HCT116 (cell line): ENCODE measurements around the gene APOD. TPM values are rescaled to one million over a fixed set of nuclear protein-coding genes. Genes with fewer than 3 reads are reported as not detected.

Source experiments
- ATAC-seq: fragments of 200-7000 bp; cut with Tn5 transposase; 2 replicates; pipeline ENCODE4 v1.9.1; 2020; ENCODE audit warnings: mild to moderate bottlenecking, moderate library complexity
- BruUV-seq: library from RNA; stranded (reverse); fragments of 400-500 nt; replicated peaks from 2 replicates; lab custom pipeline; 2021; lab: Mats Ljungman, UMichigan
- CTCF ChIA-PET: fragments of 300-600 bp; sonication (Branson Sonifier 250); formaldehyde crosslinking; loops from one replicate; lab custom pipeline; 2021; ENCODE audit warnings: antibody characterized with exemption; lab: Charles Lee
- POLR2A ChIA-PET: fragments of 300-600, 350-600 bp; sonication (Branson Sonifier 250); formaldehyde crosslinking; loops from one replicate; lab custom pipeline; 2021; ENCODE audit warnings: antibody characterized with exemption; lab: Charles Lee
- RAD21 ChIA-PET, 2 experiments: fragments of 300-600 bp; sonication (Branson Sonifier 250); formaldehyde crosslinking; loops; one replicate each; lab custom pipeline; 2023; ENCODE audit warnings: low total read pairs in 2 of 2; ENCODE audit not compliant: uncharacterized antibody in 2 of 2, unreplicated experiment in 2 of 2, low non-redundant PET in 1 of 2; lab: Charles Lee
- DNase-seq: peaks from one replicate; pipeline ENCODE4 v3.0.0-alpha.2; 2010; ENCODE audit warnings: low read depth, low spot score
- H2AFZ ChIP-seq: fragments of 200-600 bp; shearing (Covaris generic), sonication (generic); 2 replicates; pipeline ENCODE4 v1.6.1; 2017; ENCODE audit warnings: low read depth, mixed run types, mixed read lengths, antibody characterized with exemption, low read length; ENCODE audit not compliant: poor library complexity, severe bottlenecking
- H3K27ac ChIP-seq: 2 replicates; pipeline ENCODE4 v1.5.1; 2012; ENCODE audit warnings: low read depth, low read length
- H3K27me3 ChIP-seq: fragments of 200-600 bp; sonication (generic); 2 replicates; pipeline ENCODE4 v1.6.1; 2016; ENCODE audit warnings: mixed run types, low read length, mixed read lengths; ENCODE audit not compliant: insufficient read depth
- H3K36me3 ChIP-seq, 2 experiments: fragments of 200-500 bp in 1 of 2; fragments of 200-600 bp in 1 of 2; sonication (Bioruptor generic) in 1 of 2; sonication (generic) in 1 of 2; 2 replicates each; pipeline versions ENCODE4 v1.5.1 to v1.6.1; 2014 to 2016; ENCODE audit warnings: low read length in 2 of 2, inconsistent platforms in 1 of 2, mixed read lengths in 1 of 2, mixed run types in 1 of 2; ENCODE audit not compliant: insufficient read depth in 2 of 2, control insufficient read depth in 1 of 2
- H3K4me1 ChIP-seq, 2 experiments: fragments of 200-600 bp in 1 of 2; sonication (generic) in 1 of 2; 2 replicates each; pipeline versions ENCODE4 v1.5.1 to v1.6.1; 2012 to 2017; ENCODE audit warnings: low read length in 2 of 2, inconsistent platforms in 1 of 2, mild to moderate bottlenecking in 1 of 2, mixed read lengths in 1 of 2, mixed run types in 1 of 2, moderate library complexity in 1 of 2; ENCODE audit not compliant: insufficient read depth in 2 of 2, control insufficient read depth in 1 of 2
- H3K4me2 ChIP-seq: fragments of 200-600 bp; sonication (generic); 2 replicates; pipeline ENCODE4 v1.6.1; 2017; ENCODE audit warnings: mixed run types, low read length, mixed read lengths
- H3K4me3 ChIP-seq, 2 experiments: fragments of 200-600 bp in 1 of 2; sonication (generic) in 1 of 2; replicated peaks in 1 of 2; 2 replicates each; pipeline ENCODE4 v1.5.1; 2011 to 2016; ENCODE audit warnings: low read length in 2 of 2, control low read depth in 1 of 2, low read depth in 1 of 2, mild to moderate bottlenecking in 1 of 2, mixed read lengths in 1 of 2, mixed run types in 1 of 2
- H3K79me2 ChIP-seq: fragments of 200-600 bp; sonication (generic); 2 replicates; pipeline ENCODE4 v1.6.1; 2017; ENCODE audit warnings: mild to moderate bottlenecking, mixed run types, low read length, moderate library complexity, mixed read lengths; ENCODE audit not compliant: insufficient read depth
- H3K9ac ChIP-seq: fragments of 200-600 bp; sonication (generic); 2 replicates; pipeline ENCODE4 v1.6.1; 2016; ENCODE audit warnings: low read length, mixed read lengths
- H3K9me2 ChIP-seq: fragments of 200-600 bp; sonication (generic), shearing (Covaris generic); 2 replicates; pipeline ENCODE4 v1.6.1; 2017; ENCODE audit warnings: mixed run types, mild to moderate bottlenecking, moderate library complexity; ENCODE audit not compliant: insufficient read depth
- H3K9me3 ChIP-seq, 2 experiments: fragments of 200-500 bp in 1 of 2; fragments of 200-600 bp in 1 of 2; sonication (Bioruptor generic) in 1 of 2; sonication (generic) in 1 of 2; 2 replicates each; pipeline ENCODE4 v1.6.1; 2014 to 2017; ENCODE audit warnings: low read length in 2 of 2, mixed read lengths in 2 of 2, inconsistent platforms in 1 of 2, low read depth in 1 of 2, mild to moderate bottlenecking in 1 of 2, mixed run types in 1 of 2, moderate library complexity in 1 of 2; ENCODE audit not compliant: control insufficient read depth in 1 of 2, insufficient read depth in 1 of 2
- H4K20me1 ChIP-seq: fragments of 200-600 bp; sonication (generic), shearing (Covaris generic); 2 replicates; pipeline ENCODE4 v1.6.1; 2017; ENCODE audit warnings: mixed run types, mild to moderate bottlenecking, moderate library complexity; ENCODE audit not compliant: insufficient read depth
- EGR1 ChIP-seq: IDR thresholded peaks from 2 replicates; pipeline ENCODE4 v1.6.1; 2012; ENCODE audit warnings: low read depth
- ELF1 ChIP-seq: IDR thresholded peaks from 2 replicates; pipeline ENCODE4 v1.6.1; 2012; ENCODE audit warnings: low read depth, borderline replicate concordance
- EZH2phosphoT487 ChIP-seq: fragments of 200-600 bp; IDR thresholded peaks from 2 replicates; pipeline ENCODE4 v1.6.1; 2018; ENCODE audit warnings: antibody characterized with exemption, borderline replicate concordance
- POLR2A ChIP-seq: IDR thresholded peaks from 2 replicates; pipeline ENCODE4 v1.7.0; 2011; ENCODE audit warnings: borderline replicate concordance; ENCODE audit not compliant: insufficient read depth, insufficient read length; ENCODE audit errors: extremely low read depth
- POLR2AphosphoS5 ChIP-seq: IDR thresholded peaks from 2 replicates; pipeline ENCODE4 v1.6.1; 2011; ENCODE audit warnings: mild to moderate bottlenecking, low read depth, low read length, moderate library complexity
- SIN3A ChIP-seq: IDR thresholded peaks from 2 replicates; pipeline ENCODE4 v1.6.1; 2012; ENCODE audit warnings: low read depth
- SP1 ChIP-seq: IDR thresholded peaks from 2 replicates; pipeline ENCODE4 v1.6.1; 2012; ENCODE audit warnings: low read depth
- ZNF274 ChIP-seq: fragments of 200-500 bp; sonication (Bioruptor generic); IDR thresholded peaks from 2 replicates; pipeline ENCODE4 v1.6.1; 2014; ENCODE audit warnings: mild to moderate bottlenecking, low read depth, low read length, inconsistent platforms
- intact Hi-C: fragments of 100-400 bp; cut with micrococcal nuclease; formaldehyde crosslinking; loops from 2 replicates; pipeline ENCODE4 v1.10.0; 2022
- total RNA-seq: library from RNA; stranded (reverse); gene quantifications from one replicate; pipeline ENCODE4 v1.2.1, GENCODE V29; 2021; ENCODE audit not compliant: unreplicated experiment
- TF ChIP-seq, protein P1 (sequence below): IDR thresholded peaks from 2 replicates; pipeline ENCODE4 v1.6.1; 2012
- TF ChIP-seq, protein P2 (sequence below): IDR thresholded peaks from 2 replicates; pipeline ENCODE4 v1.6.1; 2012

APOD gene
- total RNA-seq, 1 experiment from 2014 or later = 0.76 TPM

GRCh38 chr3:195555110-195555509, 28.6 kb downstream of the APOD start:
- Histone ChIP-seq H3K9ac (no peak overlapping the region), H3K9me2 (no peaks in the 10 kb centered on the region), H3K4me3 (no peak overlapping the region), H3K4me1 (peaks cover 0 to 9% of the 10 kb centered on the region in 2 experiments; a peak in 2 of 4 replicates), H2AFZ (no peak overlapping the region), H3K4me2 (no peak overlapping the region)
- ChIA-PET CTCF (no interaction called here), POLR2A (no interaction called here)
- ATAC-seq = no peak
- BruUV-seq = no TSS peak
- no peak for TF ChIP-seq SP1
- TF ChIP-seq, all 23 proteins: peak for 0
- no peak for DNase-seq
- Histone ChIP-seq H3K79me2 (no peaks in the 10 kb centered on the region), H4K20me1 (no peaks in the 10 kb centered on the region), H3K27me3 (no peaks in the 10 kb centered on the region), H3K27ac (no peak overlapping the region), H3K9me3 (no peaks in the 10 kb centered on the region), H3K36me3 (no peaks in the 10 kb centered on the region)
- intact Hi-C loops = loop anchor here (5.0 kb wide), 1 partner anchor 222 kb away; no protein-coding TSS in a partner anchor
- RAD21 ChIA-PET = no interaction called here

DNA sequence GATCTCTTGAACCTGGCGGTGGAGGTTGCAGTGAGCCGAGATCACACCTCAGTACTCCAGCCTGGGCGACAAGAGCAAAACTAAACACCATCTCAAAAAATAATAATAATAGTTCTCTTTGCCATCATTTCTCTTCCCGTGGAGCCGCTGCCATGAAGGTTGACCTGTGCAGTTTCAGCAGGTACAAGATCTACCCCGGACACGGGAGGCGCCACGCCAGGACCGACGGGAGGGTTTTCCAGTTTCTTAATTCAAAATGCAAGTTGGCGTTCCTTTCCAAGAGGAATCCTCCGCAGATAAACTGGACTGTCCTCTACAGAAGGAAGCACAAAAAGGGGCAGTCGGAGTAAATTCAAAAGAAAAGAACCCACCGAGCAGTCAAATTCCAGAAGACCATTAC, 29.3 kb downstream of the APOD start:
- H3K4me1 ChIP-seq = 0 out of 4 replicates have a peak, but pooled peaks cover 0 to 4% of the 10 kb centered on the region in 2 experiments
- no TSS peak for BruUV-seq

DNA sequence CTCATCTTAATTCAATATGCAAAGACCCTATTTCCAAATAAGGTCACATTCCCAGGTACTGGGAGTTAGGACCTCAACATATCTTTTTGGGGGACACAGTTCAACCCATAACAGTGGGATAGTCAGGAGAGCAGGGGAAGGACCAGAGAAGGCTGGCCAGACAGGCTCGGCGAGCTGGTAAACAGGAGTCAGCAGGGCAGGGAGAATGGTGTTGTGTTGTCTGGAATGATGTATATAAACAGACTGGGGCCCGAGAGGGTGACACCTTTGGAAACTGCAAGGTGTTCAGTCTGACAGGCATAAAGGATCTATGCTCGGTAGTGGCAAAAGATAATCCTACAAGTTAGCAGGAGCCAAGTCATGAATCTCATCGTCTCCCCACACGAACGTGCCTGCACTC, 30.5 kb downstream of the APOD start:
- ChIA-PET POLR2A (interaction anchor here (1.5 kb wide), 1 partner anchor 1068 kb away, joined by 3 read pairs; no protein-coding TSS in a partner anchor), CTCF (no interaction called here), RAD21 (no interaction called here)
- H3K4me2 ChIP-seq = no peak overlapping the region
- H3K4me3 ChIP-seq = no peak overlapping the region
- ATAC-seq = no peak
- no peaks in the 10 kb centered on the region for H3K9me3 ChIP-seq
- H3K27me3 ChIP-seq = no peaks in the 10 kb centered on the region
- no peak overlapping the region for H3K9ac ChIP-seq
- no TSS peak for BruUV-seq
- DNase-seq = no peak
- intact Hi-C loops = no loop called here
- no peaks in the 10 kb centered on the region for H3K79me2 ChIP-seq
- TF ChIP-seq POLR2A (no peak), ELF1 (no peak), EGR1 (no peak), POLR2AphosphoS5 (no peak), ZNF274 (no peak), EZH2phosphoT487 (no peak), SP1 (no peak), SIN3A (no peak)
- TF ChIP-seq, protein P1, sequence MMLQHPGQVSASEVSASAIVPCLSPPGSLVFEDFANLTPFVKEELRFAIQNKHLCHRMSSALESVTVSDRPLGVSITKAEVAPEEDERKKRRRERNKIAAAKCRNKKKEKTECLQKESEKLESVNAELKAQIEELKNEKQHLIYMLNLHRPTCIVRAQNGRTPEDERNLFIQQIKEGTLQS = no peak
- TF ChIP-seq, protein P2, sequence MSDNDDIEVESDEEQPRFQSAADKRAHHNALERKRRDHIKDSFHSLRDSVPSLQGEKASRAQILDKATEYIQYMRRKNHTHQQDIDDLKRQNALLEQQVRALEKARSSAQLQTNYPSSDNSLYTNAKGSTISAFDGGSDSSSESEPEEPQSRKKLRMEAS = no peak
- TF ChIP-seq, all 23 proteins: peak for 0
- Histone ChIP-seq H3K27ac (no peak overlapping the region), H3K4me1 (peaks cover 5 to 8% of the 10 kb centered on the region in 2 experiments; a peak in 2 of 4 replicates), H3K36me3 (no peaks in the 10 kb centered on the region), H4K20me1 (no peaks in the 10 kb centered on the region), H3K9me2 (no peaks in the 10 kb centered on the region), H2AFZ (no peak overlapping the region)

More for the DNA sequence above, 29.3 kb downstream of the APOD start:
- H2AFZ ChIP-seq = no peak overlapping the region
- no peak overlapping the region for H3K9ac ChIP-seq
- H3K4me2 ChIP-seq = no peak overlapping the region
- no peak overlapping the region for H3K4me3 ChIP-seq
- H3K79me2 ChIP-seq = no peaks in the 10 kb centered on the region
- H4K20me1 ChIP-seq = no peaks in the 10 kb centered on the region
- RAD21 ChIA-PET = no interaction called here
- no peaks in the 10 kb centered on the region for H3K27me3 ChIP-seq
- no peaks in the 10 kb centered on the region for H3K9me3 ChIP-seq
- TF ChIP-seq EZH2phosphoT487 = no peak
- TF ChIP-seq, all 23 proteins: peak for 0
- no peak overlapping the region for H3K27ac ChIP-seq
- POLR2A ChIA-PET = no interaction called here
- no peaks in the 10 kb centered on the region for H3K36me3 ChIP-seq
- no peaks in the 10 kb centered on the region for H3K9me2 ChIP-seq
- intact Hi-C loops = no loop called here
- no peak for ATAC-seq
- no peak for DNase-seq
- CTCF ChIA-PET = no interaction called here
